Activated T-cell treated with anti-CD3 and anti-CD28 coated beads for 4 hours (primary cell): ENCODE data around the gene ZNF200.
"Not testable (repeated sequence)": the region's sequence is repeated elsewhere in the genome, so short reads cannot be mapped to it uniquely, and the experiment has no call there.

Experiments used
- DNase-seq: peaks from one replicate; pipeline ENCODE4 v3.0.0-alpha.2; 2020

The ZNF200 gene

DNA sequence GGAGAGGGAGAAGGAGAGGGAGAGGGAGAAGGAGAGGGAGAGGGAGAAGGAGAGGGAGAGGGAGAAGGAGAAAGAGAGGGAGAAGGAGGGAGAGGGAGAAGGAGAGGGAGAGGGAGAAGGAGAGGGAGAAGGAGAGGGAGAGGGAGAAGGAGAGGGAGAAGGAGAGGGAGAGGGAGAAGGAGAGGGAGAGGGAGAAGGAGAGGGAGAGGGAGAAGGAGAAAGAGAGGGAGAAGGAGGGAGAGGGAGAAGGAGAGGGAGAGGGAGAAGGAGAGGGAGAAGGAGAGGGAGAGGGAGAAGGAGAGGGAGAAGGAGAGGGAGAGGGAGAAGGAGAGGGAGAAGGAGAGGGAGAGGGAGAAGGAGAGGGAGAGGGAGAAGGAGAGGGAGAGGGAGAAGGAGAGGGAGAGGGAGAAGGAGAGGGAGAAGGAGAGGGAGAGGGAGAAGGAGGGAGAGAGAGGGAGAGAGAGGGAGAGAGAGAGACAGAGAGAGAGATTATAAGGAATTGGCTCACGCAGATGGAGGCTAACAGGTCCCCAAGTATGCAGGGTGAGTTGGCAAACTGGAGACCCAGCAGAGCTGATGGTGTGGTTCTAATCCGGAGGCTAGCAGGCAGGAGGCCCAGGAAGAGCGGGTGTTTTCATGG lies 37.1 kb downstream of the ZNF200 start:
- not testable (repeated sequence) for DNase-seq

DNA sequence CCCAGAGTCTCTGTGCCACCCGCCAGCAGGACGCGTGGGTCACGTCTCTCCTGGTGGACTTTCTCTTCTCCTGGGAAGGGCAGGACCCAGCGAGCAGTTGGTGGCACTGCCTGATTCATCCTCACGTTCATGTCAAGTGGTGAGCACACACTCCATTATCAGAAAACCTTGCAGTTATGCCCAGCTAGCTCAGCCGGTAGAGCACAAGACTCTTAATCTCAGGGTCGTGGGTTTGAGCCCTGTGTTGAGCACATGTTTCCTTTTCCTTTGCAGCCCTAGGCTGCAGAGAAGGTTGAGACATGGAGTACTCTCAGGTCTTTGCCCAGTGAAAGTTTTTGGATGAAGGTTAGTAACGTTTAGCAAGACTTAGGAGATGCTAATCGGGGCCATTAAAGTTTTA lies 39.0 kb downstream of the ZNF200 start:
- DNase-seq, result no peak

DNA sequence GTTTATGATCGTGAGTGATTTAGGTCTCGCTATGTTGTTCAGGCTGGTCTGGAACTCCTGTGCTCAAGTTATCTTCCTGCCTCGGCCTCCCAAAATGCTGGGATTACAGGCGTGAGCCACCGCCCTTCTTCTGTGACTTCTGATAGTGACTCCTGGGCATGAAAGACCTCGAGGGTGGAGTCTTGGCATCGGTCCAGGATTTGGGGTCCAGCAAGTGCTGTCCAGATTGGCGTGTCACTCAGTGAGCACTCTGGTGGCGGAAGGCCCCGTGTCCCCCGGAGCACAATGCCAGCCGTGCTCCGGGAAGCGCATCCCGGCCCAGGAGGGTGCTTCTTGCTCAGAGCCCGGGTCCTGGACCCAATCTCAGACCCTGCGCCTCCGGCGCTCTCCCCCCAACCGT lies 40.2 kb downstream of the ZNF200 start:
- no peak for DNase-seq

DNA sequence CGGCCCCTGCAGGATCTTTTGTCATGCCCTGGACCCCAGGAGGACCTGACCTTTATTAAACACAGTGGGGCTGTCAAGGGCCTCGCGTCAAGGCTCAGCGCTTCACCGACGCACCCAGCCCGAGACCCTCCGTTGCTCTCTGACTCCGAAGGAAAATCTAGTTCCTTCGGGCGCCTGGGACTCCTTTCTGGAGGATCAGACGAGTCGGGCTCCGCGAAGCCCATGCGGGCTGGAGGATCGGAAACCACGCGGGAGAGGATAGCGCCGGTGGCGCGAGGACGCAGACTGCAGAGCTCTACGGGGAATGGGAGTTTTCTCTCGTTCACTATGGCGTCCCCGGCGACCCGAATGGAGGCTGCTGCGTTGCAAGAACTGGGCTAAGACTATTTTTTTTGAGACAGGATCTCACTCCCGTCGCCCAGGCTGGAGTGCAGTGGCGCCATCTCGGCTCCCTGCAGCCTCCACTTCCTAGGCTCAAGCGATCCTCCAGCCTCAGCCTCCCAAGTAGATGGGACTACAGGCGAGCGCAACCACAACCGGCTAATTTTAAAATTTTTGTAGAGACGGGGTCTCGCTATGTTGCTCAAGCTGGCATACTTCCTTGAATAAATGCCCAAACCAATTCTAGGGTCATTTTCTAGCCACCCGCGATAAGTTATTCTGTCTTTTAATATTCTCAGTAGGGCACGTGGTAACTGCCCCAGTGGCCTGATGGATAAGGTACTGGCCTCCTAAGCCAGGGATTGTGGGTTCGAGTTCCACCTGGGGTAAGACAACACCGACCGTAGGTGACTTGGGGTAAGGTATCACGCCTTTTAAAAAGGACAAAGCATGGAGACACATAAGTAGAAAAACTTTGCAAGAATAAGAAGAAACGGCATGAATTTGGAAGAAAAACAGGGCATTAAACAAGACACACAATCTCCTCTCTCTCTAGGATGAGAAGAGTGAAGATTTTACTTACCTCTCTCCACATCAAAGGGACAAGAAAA lies 41.4 kb downstream of the ZNF200 start:
- DNase-seq, result no peak

DNA sequence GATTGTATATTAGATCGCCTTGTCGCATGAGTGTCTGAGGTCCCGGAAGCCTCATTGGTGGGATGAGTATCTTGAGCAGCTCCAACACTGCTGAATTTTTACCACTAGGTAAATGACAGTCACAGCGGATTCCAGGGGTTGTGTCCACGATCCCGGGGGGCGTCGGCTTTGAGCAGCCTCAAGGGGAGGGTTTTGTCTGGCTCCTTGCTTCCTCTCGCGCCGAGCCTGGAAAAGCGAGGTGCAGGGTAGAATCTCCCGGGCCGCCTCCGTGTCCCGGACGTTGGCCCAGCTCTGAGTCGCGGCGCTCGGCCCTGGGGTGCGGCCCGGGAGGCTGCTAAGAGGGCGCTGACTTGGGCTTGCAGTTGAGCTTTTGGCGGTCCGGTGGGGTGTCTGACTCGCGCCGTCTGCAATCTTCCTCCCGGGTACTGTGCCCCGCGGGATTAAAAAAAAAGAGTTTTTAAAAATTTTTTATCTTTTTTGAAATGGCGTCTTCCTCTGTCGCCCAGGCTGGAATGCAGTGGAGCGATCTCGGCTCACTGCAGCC lies 42.4 kb downstream of the ZNF200 start:
- no peak for DNase-seq

DNA sequence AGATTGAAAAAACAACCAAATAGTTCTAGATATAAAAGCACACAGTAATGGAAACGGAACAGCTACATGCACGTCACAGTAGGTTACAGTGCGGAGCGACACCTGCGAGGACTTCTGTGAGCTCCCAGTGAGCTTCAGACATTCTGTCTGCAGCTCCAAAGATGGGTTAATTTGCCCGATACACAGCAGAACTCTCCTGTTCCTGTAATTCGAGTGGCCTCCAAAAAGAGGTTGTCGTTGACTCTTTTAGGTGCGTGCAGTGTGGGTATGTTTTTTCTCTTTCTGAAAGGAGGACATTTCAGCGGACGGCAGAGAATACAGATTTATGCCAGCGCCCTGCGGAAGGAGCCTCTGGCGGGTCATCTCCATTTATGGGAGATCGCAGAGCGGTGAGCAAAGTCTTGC lies 44.0 kb downstream of the ZNF200 start:
- no peak for DNase-seq

DNA sequence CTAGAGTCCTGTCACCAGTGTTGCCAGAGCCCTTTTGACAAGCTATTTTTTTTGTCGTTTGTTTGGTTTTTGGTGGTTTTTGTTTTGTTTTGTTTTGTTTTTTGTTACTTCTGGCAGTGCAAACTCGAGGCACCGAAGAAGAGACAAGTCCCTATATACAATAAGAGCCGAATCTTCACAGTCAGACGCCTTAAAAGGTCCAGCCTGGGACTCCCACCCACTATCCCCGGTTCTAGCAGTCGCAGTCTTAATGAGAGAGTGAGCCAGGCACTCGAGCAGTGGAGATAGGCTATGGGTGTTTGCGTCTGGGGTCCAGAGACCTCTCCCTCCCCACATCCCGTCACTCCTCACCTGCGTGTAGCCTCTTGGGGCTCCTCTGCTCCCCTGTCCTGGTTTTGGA lies 45.1 kb downstream of the ZNF200 start:
- DNase-seq, result no peak

DNA sequence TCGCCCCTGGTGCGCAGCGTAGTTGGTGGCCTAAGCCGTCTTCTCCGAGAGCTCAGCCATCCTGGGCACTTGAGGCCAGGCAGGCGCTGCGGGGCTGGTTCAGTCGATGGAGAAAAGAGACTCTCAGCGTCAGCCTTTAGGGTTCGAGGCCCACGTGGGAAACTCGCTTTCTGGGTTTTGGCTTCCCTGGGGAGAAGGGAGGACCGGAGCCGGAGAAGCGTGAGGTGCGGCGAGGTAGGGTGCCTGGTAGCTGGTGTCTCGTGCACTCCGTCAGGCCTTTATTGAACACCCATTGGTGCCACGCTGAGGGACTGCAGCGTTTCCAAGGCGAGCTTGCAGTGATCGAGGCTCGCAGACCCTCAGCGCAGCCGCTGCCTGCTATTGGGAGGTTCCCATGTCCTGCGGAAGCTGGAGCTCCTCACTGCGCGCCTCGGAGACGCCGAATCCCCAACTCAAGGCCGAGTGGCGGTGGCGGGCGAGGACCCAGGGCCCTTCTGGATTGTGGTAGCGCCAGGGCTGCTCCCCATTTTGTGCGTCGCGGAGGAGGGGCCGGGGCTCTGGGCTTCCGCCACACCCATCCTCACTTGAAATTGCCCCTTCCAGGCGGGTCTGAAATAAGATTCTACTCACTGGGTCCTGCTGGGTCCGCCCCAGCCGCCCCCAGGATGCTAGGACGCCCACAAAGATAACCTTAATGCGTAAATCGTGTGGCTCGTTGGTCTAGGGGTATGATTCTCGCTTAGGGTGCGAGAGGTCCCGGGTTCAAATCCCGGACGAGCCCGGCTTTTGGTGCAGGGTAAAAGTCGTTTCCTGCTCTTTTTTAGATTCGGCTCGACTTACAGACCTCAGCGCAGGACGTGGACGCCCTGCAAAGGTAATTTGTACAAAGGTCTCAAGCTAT lies 45.8 kb downstream of the ZNF200 start:
- no peak for DNase-seq

DNA sequence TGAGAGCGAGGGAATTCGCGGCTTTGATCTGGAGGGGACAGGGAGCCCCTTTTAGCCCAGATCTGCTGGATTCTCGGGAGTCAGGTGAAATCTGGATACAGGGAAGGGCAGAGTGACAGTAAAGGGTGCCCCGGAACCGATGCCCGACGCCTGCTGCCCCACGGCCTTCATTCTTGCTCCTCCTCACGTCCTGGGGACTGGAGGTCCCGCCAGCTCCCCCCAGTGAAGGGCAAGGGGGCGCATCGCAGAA lies 46.4 kb downstream of the ZNF200 start:
- DNase-seq, result no peak

DNA sequence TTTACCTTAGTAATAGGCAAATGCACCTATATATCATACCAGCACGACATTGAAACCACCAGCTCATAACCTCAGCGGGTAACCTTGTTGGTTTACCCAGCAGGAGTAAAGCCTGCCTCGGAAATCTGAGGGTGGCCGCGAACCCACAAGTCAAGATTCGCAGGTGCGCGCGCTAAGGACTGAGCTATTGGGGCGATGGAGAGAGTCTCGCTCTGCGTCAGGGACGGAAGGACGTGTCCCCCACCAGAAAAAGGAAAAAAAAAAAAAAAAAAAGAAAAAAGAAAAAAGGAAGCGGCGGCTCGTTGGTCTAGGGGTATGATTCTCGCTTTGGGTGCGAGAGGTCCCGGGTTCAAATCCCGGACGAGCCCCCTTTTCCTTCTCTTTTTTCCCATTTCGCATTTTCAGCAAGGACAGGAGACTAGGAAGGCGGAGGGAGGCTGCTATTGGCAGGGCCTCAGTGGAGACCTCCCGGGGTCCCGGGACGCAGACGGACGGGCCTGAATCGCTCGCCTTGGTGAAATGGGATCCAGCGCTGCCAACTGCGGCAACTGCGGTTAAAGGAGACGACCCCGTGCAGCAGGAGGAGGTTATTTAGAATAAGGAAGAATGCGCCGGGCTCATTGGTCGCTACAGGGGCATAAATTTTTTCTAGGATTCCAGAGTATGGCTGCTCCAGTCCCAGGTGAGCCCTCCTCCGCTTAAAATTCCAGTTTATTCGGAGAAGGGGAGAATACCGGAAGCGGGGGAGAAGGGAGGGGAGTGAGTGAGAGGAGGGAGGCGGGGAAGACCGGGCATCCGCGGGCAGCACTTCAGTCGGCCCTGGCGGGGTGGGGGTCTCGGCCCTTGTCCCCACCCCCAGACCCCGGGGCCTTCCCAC lies 46.9 kb downstream of the ZNF200 start, which contains the start of gene OR1F1:
Gene OR1F1, plus strand, starts transcription at position 407 of the 877 bp plus-strand sequence.
- DNase-seq, result no peak

DNA sequence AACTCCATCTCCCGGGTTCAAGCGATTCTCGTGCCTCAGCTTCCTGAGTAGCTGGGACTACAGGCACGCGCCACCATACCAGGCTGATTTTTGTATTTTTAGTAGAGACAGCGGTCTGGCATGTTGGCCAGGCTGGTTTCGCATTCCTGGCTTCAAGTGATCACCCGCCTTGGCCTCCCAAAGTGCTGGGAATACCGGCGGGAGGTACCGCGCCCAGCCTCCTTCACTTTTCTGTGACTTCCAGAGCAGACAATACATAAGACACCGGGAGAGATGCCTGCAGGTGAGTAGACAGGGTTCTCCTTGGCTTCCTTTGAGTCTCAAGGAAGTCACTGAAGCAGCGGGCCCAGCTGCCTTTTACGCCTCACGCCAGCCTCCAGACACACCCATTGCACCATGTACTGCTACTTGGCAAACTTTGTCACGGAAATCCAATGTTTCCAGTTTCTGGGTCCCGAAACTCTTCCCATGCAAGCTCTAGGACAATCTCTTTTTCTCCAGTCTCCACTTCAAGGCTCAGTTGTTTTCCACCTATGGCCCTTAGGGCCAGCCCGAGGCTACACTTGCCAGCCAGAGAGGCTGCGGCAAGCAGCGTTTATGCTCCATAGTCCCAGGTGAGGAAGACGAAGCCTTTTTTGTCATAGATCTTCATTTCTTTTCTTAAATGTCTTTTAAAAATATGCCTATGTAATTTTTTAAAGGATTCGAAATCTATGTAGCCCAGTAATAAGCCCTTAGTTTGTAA lies 47.8 kb downstream of the ZNF200 start:
- DNase-seq, result no peak

DNA sequence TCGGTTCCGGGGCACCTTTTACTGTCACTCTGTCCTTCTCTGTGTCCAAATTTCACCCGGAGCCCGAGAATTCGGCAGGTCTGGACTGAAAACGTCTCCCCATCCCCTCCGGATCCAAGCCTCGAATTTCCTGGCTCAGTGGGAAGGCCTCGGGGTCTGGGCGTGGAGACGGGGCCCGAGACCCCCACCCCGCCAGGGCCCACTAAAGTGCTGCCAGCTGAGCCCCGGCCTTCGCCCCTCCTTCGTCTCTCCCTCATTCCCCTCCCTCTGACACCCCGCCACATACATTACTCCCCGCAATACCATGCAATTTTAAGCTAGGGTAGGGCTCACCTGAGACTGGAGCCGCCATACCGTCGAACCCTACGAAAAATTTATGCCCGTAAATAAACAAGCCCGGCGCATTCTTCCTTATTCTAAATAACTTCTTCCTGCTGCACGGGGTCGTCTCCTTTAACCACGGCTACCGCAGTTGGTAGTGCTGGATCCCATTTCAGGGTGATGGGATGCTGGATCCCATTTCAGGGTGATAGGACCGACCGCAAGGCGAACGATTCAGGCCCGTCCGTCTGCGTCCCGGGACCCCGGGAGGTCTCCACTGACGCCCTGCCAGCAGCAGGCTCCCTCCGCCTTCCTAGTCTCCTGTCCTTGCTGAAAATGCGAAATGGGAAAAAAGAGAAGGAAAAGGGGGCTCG lies 51.4 kb downstream of the ZNF200 start:
- DNase-seq, result no peak

DNA sequence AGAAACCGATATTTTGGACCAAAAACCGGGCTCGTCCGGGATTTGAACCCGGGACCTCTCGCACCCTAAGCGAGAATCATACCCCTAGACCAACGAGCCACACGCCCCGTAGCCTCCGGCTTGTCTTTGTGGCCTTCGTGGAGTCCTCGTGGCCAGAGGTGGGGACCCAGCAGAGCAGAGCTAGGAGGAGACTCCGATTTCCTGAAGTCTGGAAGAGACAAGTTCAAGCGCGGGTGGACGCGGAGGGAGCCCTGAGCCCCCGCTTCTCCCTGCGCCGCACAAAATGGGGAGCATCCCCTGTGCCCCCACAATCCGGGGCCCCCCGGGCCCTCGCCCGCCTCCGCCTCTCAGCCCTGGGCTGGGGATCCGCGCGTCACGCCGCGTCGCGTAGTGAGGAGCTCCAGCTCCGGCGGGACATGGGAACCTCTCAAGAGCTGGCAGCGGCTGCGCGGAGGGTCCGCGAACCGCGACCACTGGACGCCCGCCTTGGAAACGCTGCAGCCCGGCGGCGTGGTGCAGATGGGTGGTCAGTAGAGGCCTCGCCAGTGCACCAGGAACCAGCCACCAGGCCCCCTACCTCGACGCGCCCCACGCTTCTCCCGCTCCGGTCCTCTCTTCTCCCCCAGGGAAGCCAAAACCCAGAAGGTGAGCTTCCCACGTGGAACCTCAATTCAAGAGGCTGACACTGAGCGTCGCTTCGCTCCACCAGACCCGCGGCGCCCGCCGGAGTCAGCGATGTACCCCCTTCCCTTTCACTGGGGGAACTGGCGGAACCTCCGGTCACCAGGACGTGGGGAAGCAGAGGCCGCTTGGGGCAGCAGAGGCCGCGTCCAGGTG lies 52.1 kb downstream of the ZNF200 start:
- no peak for DNase-seq

DNA sequence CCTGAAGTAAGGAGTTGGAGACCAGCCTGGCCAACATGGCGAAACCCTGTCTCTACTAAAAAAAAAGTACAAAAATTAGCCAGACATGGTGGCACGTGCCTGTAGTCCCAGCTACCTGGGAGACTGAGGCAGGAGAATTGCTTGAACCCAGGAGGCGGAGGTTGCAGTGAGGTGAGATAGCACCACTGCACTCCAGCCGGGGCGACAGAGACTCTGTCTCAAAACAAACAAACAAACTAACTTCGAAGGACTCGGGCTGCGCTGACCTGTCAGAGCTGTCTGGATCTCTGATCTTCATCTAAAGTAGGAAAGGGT lies 52.7 kb downstream of the ZNF200 start:
- DNase-seq, result not testable (repeated sequence)

DNA sequence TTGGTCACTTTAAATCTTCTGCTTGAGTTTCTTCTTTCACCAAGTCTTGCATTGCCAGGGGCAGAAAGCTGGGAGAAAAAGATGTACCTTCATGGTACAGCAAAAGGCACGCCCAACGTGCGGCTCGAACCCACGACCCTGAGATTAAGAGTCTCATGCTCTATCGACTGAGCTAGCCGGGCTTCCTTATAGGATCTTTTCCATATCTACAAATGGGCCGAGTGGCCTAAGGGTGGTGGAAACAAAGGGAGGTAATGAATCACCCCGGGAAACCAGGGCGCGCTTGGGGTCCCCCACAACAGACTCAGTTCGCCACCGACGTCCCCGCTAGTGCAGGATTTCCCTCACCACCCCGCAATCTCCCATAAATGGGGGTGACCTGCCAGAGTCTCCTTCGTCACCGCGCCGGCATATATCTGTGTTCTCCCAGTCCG lies 54.5 kb downstream of the ZNF200 start:
- no peak for DNase-seq

DNA sequence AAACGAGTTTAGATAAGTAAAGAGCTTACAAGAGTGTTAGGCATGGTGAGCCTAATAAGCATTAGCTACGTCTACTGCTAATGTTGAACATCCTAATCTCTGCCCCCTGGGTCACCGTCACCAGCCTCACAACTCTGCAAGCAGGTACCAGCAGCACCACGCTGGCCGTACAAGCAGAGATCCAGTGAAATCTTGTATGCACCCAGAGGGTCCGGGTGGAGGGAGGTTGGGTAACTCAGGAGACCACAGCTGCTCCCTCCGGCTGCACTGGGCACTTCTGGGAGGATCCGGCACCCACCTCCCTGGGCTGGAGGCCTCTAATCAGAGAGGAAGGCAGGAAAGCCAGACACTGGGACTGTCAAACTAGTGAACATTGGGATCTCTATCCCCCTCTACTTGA lies 55.3 kb downstream of the ZNF200 start:
- DNase-seq, result no peak

DNA sequence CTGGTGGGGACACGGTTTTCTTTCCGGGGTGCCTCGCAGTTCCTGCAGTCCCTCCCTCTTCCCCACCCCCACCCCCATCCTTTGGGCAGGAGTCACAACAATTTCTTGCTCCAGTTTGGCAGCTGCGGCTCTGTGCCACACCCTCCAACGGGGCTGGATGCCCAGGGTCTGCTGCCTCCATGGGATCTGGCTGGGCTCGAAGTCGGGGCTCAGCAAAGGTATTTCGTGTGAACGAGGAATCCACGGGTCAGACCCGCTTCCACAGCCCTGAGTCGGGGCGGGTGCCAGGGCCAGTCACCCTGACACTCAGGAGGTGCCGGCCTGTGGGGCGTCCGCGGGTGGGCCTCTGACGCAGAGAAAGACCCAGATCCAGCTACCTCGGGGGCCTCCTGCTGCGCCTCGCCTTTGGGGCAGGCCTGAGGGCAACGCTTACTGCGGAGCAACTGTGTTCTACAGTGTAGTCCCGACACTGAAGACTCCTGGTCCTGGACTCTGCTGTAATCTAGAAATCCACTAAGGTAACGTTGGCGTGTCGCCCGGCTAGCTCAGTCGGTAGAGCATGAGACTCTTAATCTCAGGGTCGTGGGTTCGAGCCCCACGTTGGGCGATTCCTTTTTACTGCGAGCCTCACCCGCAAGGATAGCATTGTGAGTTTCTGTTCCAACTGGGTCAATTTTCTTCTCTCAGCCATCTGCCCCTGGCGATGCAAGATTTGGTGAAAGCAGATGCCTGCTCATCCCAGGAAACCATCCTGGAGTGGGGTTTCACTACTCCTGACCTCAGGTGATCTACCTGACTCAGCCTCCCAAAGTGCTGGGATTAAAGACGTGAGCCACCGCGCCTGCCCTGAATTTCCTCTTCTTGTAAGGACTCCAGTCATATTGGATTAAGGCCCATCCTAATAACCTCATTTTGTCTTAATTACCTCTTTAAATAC lies 59.5 kb downstream of the ZNF200 start:
- no peak for DNase-seq

DNA sequence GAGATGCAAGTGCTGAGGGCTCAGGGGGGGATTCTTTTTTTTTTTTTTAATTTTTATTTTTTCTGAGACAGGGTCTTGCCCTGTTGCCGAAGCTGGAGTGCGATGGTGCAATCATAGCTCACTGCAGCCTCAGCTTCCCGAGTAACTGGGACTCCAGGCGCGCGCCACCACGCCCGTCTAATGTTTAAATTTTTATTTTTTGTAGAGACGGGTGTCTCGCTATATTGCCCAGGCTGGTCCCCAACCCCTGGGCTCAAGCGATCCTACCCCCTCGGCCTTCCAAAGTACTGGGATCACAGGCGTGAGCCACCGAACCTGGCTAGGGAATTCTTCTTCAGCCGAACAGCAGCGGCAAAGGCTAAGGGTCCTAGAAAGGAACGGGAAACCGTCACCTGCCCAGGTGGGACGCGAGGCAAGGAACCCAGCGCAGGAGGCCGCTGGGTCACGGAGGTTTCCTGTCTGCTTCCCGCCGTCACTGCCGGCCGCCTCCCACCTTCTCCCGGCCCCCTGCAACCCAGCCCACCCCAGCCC lies 60.3 kb downstream of the ZNF200 start:
- no peak for DNase-seq
